GM12864 (cell line): ENCODE results near the gene HAPLN3.
"Not testable (repeated sequence)": the region's sequence is repeated elsewhere in the genome, so short reads cannot be mapped to it uniquely, and the experiment has no call there.

ENCODE experiments used
- DNase-seq: peaks from one replicate; pipeline ENCODE4 v3.0.0-alpha.2; 2011; ENCODE audit warnings: low read depth
- H3K4me3 ChIP-seq: 2 replicates; pipeline ENCODE4 v1.5.1; 2011; ENCODE audit warnings: mild to moderate bottlenecking, low read depth, low read length, control low read depth
- CTCF ChIP-seq: IDR thresholded peaks from 2 replicates; pipeline ENCODE4 v1.5.1; 2011; ENCODE audit warnings: low read depth, mild to moderate bottlenecking, moderate library complexity, low read length, control low read depth, inconsistent platforms; ENCODE audit errors: missing control alignments

The HAPLN3 gene

GRCh38 chr15:88894819-88895767 is at the start of gene HAPLN3:
Gene HAPLN3 (minus strand): TSS chr15:88895544. CDS start chr15:88887298, 8,246 bp downstream.
- no peak for TF ChIP-seq CTCF
- DNase-seq, result no peak
- H3K4me3 ChIP-seq, result peak within 1 kb of the TSS; percentile 44

GRCh38 chr15:88940110-88940675 is 44.8 kb upstream of the HAPLN3 start:
- H3K4me3 ChIP-seq, result no peak overlapping the region
- no peak for TF ChIP-seq CTCF
- DNase-seq, result no peak

- DNase-seq, result no peak
- H3K4me3 ChIP-seq, result no peak overlapping the region
- TF ChIP-seq CTCF, result no peak
These were observed 44.1 kb upstream of the HAPLN3 start for GRCh38 chr15:88939486-88939806.

- no peak overlapping the region for H3K4me3 ChIP-seq
- DNase-seq, result no peak
- TF ChIP-seq CTCF, result no peak
These were observed 43.6 kb upstream of the HAPLN3 start for GRCh38 chr15:88938802-88939485.

- DNase-seq, H3K4me3 ChIP-seq: not testable (repeated sequence)
These were observed 39.1 kb upstream of the HAPLN3 start for GRCh38 chr15:88934449-88934848.

- no peak for TF ChIP-seq CTCF
- no peak for DNase-seq
These were observed 37.6 kb upstream of the HAPLN3 start for GRCh38 chr15:88932875-88933330.

GRCh38 chr15:88932271-88932874 is 37.0 kb upstream of the HAPLN3 start:
- no peak for DNase-seq
- TF ChIP-seq CTCF, result no peak

More at GRCh38 chr15:88932875-88933330, 37.6 kb upstream of the HAPLN3 start:
- H3K4me3 ChIP-seq, result no peak overlapping the region

More at GRCh38 chr15:88932271-88932874, 37.0 kb upstream of the HAPLN3 start:
- H3K4me3 ChIP-seq, result no peak overlapping the region
